Measurements from ENCODE around the gene IRF2BP2.

The IRF2BP2 gene

GRCh38 chr1:234608025-234608910 lies 1.7 kb downstream of the IRF2BP2 start (continued):
- TF ChIP-seq SCRT1 (tag by site-specific recombination; IDR thresholded peaks at IDR 0.05; ENCODE audit: borderline replicate concordance) = no peak
- no peak for TF ChIP-seq ZFHX2 (tag by site-specific recombination; conservative IDR thresholded peaks at IDR 0.05)
- TF ChIP-seq, protein P1, sequence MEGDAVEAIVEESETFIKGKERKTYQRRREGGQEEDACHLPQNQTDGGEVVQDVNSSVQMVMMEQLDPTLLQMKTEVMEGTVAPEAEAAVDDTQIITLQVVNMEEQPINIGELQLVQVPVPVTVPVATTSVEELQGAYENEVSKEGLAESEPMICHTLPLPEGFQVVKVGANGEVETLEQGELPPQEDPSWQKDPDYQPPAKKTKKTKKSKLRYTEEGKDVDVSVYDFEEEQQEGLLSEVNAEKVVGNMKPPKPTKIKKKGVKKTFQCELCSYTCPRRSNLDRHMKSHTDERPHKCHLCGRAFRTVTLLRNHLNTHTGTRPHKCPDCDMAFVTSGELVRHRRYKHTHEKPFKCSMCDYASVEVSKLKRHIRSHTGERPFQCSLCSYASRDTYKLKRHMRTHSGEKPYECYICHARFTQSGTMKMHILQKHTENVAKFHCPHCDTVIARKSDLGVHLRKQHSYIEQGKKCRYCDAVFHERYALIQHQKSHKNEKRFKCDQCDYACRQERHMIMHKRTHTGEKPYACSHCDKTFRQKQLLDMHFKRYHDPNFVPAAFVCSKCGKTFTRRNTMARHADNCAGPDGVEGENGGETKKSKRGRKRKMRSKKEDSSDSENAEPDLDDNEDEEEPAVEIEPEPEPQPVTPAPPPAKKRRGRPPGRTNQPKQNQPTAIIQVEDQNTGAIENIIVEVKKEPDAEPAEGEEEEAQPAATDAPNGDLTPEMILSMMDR (tag by site-specific recombination; IDR thresholded peaks at IDR 0.05) = peak; percentile 91
- TF ChIP-seq ZNF792 (tag by site-specific recombination; IDR thresholded peaks at IDR 0.05) = peak; percentile 61; the same call in 1 of the 2 replicates
- no peak for TF ChIP-seq ZSCAN18 (tag by site-specific recombination; IDR thresholded peaks at IDR 0.05)
- no peak for TF ChIP-seq ZNF768 (tag by site-specific recombination; IDR thresholded peaks at IDR 0.05)
- TF ChIP-seq YY2 (tag by site-specific recombination; IDR thresholded peaks at IDR 0.05) = 0 out of 2 replicates have a peak, but pooled peaks have one; percentile 49
- TF ChIP-seq, protein P2, sequence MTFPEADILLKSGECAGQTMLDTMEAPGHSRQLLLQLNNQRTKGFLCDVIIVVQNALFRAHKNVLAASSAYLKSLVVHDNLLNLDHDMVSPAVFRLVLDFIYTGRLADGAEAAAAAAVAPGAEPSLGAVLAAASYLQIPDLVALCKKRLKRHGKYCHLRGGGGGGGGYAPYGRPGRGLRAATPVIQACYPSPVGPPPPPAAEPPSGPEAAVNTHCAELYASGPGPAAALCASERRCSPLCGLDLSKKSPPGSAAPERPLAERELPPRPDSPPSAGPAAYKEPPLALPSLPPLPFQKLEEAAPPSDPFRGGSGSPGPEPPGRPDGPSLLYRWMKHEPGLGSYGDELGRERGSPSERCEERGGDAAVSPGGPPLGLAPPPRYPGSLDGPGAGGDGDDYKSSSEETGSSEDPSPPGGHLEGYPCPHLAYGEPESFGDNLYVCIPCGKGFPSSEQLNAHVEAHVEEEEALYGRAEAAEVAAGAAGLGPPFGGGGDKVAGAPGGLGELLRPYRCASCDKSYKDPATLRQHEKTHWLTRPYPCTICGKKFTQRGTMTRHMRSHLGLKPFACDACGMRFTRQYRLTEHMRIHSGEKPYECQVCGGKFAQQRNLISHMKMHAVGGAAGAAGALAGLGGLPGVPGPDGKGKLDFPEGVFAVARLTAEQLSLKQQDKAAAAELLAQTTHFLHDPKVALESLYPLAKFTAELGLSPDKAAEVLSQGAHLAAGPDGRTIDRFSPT (tag by site-specific recombination; IDR thresholded peaks at IDR 0.05) = peak; percentile 96
- TF ChIP-seq EGR2 (tag by site-specific recombination; IDR thresholded peaks at IDR 0.05; ENCODE audit: low read depth) = no peak
- TF ChIP-seq, protein P3, sequence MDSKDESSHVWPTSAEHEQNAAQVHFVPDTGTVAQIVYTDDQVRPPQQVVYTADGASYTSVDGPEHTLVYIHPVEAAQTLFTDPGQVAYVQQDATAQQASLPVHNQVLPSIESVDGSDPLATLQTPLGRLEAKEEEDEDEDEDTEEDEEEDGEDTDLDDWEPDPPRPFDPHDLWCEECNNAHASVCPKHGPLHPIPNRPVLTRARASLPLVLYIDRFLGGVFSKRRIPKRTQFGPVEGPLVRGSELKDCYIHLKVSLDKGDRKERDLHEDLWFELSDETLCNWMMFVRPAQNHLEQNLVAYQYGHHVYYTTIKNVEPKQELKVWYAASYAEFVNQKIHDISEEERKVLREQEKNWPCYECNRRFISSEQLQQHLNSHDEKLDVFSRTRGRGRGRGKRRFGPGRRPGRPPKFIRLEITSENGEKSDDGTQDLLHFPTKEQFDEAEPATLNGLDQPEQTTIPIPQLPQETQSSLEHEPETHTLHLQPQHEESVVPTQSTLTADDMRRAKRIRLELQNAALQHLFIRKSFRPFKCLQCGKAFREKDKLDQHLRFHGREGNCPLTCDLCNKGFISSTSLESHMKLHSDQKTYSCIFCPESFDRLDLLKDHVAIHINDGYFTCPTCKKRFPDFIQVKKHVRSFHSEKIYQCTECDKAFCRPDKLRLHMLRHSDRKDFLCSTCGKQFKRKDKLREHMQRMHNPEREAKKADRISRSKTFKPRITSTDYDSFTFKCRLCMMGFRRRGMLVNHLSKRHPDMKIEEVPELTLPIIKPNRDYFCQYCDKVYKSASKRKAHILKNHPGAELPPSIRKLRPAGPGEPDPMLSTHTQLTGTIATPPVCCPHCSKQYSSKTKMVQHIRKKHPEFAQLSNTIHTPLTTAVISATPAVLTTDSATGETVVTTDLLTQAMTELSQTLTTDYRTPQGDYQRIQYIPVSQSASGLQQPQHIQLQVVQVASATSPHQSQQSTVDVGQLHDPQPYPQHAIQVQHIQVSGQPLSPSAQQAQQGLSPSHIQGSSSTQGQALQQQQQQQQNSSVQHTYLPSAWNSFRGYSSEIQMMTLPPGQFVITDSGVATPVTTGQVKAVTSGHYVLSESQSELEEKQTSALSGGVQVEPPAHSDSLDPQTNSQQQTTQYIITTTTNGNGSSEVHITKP (tag by site-specific recombination; IDR thresholded peaks at IDR 0.05) = peak; percentile 48; the same call in 1 of the 2 replicates
- no peak for TF ChIP-seq ZNF830 (tag by site-specific recombination; IDR thresholded peaks at IDR 0.05; ENCODE audit: low read depth)
- peak; percentile 100 for TF ChIP-seq ZNF600 (tag by site-specific recombination; IDR thresholded peaks at IDR 0.05)
- no peak for TF ChIP-seq MYNN (tag by site-specific recombination; IDR thresholded peaks at IDR 0.05; ENCODE audit: borderline replicate concordance)
- TF ChIP-seq, protein P4, sequence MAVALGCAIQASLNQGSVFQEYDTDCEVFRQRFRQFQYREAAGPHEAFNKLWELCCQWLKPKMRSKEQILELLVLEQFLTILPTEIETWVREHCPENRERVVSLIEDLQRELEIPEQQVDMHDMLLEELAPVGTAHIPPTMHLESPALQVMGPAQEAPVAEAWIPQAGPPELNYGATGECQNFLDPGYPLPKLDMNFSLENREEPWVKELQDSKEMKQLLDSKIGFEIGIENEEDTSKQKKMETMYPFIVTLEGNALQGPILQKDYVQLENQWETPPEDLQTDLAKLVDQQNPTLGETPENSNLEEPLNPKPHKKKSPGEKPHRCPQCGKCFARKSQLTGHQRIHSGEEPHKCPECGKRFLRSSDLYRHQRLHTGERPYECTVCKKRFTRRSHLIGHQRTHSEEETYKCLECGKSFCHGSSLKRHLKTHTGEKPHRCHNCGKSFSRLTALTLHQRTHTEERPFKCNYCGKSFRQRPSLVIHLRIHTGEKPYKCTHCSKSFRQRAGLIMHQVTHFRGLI (tag by site-specific recombination; IDR thresholded peaks at IDR 0.05) = peak; percentile 55; the same call in 1 of the 2 replicates
- no peak for TF ChIP-seq ZNF23 (tag by site-specific recombination; IDR thresholded peaks at IDR 0.05; ENCODE audit: borderline replicate concordance)
- TF ChIP-seq GLI4 (tag by site-specific recombination; IDR thresholded peaks at IDR 0.05) = peak; percentile 87; the same call in 1 of the 2 replicates
- TF ChIP-seq BCL11B (tag by site-specific recombination; IDR thresholded peaks at IDR 0.05; ENCODE audit: low read depth) = peak; percentile 60; the same call in 1 of the 2 replicates
- TF ChIP-seq, protein P5, sequence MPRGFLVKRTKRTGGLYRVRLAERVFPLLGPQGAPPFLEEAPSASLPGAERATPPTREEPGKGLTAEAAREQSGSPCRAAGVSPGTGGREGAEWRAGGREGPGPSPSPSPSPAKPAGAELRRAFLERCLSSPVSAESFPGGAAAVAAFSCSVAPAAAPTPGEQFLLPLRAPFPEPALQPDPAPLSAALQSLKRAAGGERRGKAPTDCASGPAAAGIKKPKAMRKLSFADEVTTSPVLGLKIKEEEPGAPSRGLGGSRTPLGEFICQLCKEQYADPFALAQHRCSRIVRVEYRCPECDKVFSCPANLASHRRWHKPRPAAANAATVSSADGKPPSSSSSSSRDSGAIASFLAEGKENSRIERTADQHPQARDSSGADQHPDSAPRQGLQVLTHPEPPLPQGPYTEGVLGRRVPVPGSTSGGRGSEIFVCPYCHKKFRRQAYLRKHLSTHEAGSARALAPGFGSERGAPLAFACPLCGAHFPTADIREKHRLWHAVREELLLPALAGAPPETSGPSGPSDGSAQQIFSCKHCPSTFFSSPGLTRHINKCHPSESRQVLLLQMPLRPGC (tag by site-specific recombination; IDR thresholded peaks at IDR 0.05) = peak; percentile 83; the same call in 1 of the 2 replicates
- peak; percentile 78; the same call in 1 of the 2 replicates for TF ChIP-seq ZNF280D (tag by site-specific recombination; IDR thresholded peaks at IDR 0.05)
- TF ChIP-seq ZXDB (tag by site-specific recombination; IDR thresholded peaks at IDR 0.05) = peak; percentile 98
- TF ChIP-seq, protein P6, sequence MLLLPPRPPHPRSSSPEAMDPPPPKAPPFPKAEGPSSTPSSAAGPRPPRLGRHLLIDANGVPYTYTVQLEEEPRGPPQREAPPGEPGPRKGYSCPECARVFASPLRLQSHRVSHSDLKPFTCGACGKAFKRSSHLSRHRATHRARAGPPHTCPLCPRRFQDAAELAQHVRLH (tag by site-specific recombination; IDR thresholded peaks at IDR 0.05) = 0 out of 2 replicates have a peak, but pooled peaks have one; percentile 8

Data from HEK293 (cell line).